GM12892 (cell line): Measurements from ENCODE around the gene BCDIN3D.

Source experiments
- POLR2AphosphoS5 ChIP-seq: IDR thresholded peaks from 2 replicates; pipeline ENCODE4 v1.6.1; 2011; ENCODE audit warnings: low read depth, low read length, control low read depth
- TAF1 ChIP-seq: IDR thresholded peaks from 2 replicates; pipeline ENCODE4 v1.6.1; 2011; ENCODE audit warnings: low read depth, mild to moderate bottlenecking, control low read depth, low read length, borderline replicate concordance

DNA sequence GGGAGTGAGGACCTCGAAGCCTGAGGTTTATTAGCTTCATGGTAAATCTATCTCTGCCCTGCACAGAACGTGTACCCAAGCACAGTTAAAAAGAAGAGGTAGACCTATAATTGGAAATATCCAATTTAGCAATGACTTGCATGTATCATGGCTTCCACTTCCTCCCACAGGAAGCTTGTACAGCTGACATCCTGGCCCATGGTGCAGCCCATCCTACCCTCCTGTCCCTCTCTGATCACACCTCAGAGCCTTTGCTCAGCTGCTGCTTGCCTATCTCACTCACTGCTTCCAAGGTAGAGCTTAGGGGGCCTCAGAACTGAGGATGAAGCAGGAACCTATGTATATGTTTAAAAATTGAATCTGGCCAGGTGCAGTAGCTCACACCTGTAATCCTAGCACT is 4.3 kb upstream of the BCDIN3D start:
- no peak for TF ChIP-seq POLR2AphosphoS5
- TF ChIP-seq TAF1: no peak
